ENCODE data around the gene PPP1R27.

GRCh38 chr17:81794509-81794908 lies 40.3 kb downstream of the PPP1R27 start:
- no peak for TF ChIP-seq CTCF (IDR thresholded peaks at IDR 0.05; ENCODE audit: low read depth, low read length)
- no peak for TF ChIP-seq EZH2phosphoT487 (IDR thresholded peaks at IDR 0.05; ENCODE audit: low read depth)
